Astrocyte (in vitro differentiated cells and primary cell): Measurements from ENCODE around the gene C10orf105. TPM values are rescaled to one million over a fixed set of nuclear protein-coding genes. Genes with fewer than 3 reads are reported as not detected.

ENCODE experiments used
- DNase-seq: peaks from one replicate; pipeline ENCODE4 v3.0.0-alpha.2; 2010; ENCODE audit warnings: low read depth
- FAIRE-seq: peaks from 2 replicates; lab custom pipeline; 2011; peaks lifted over from hg19 to GRCh38; lab: Jason Lieb, UNC
- H2AFZ ChIP-seq: 2 replicates; pipeline ENCODE4 v1.6.0; 2012; ENCODE audit warnings: low read depth, low read length, inconsistent platforms
- H3K27ac ChIP-seq: 2 replicates; pipeline ENCODE4 v1.5.1; 2011; ENCODE audit warnings: low read depth, low read length, inconsistent platforms
- H3K27me3 ChIP-seq: 2 replicates; pipeline ENCODE4 v1.6.0; 2011; ENCODE audit warnings: low read length, inconsistent platforms; ENCODE audit not compliant: insufficient read depth
- H3K36me3 ChIP-seq: 2 replicates; pipeline ENCODE4 v1.5.1; 2011; ENCODE audit warnings: low read length, inconsistent platforms; ENCODE audit not compliant: insufficient read depth
- H3K4me1 ChIP-seq: 2 replicates; pipeline ENCODE4 v1.5.1; 2011; ENCODE audit warnings: low read length, inconsistent platforms; ENCODE audit not compliant: insufficient read depth
- H3K4me2 ChIP-seq: 2 replicates; pipeline ENCODE4 v1.6.0; 2012; ENCODE audit warnings: low read length, inconsistent platforms
- H3K4me3 ChIP-seq: 2 replicates; pipeline ENCODE4 v1.5.1; 2011; ENCODE audit warnings: low read depth, mild to moderate bottlenecking, low read length, inconsistent platforms; ENCODE audit not compliant: insufficient read depth
- H3K79me2 ChIP-seq: 2 replicates; pipeline ENCODE4 v1.6.0; 2012; ENCODE audit warnings: mild to moderate bottlenecking, low read length, inconsistent platforms; ENCODE audit not compliant: insufficient read depth
- H3K9ac ChIP-seq: 2 replicates; pipeline ENCODE4 v1.6.0; 2012; ENCODE audit warnings: mild to moderate bottlenecking, low read length, inconsistent platforms
- H3K9me3 ChIP-seq: 2 replicates; pipeline ENCODE4 v1.5.1; 2012; ENCODE audit warnings: low read depth, mild to moderate bottlenecking, low read length, inconsistent platforms; ENCODE audit not compliant: insufficient read depth
- H4K20me1 ChIP-seq: 2 replicates; pipeline ENCODE4 v1.6.0; 2012; ENCODE audit warnings: low read length, inconsistent platforms; ENCODE audit not compliant: insufficient read depth
- H3K27ac Mint-ChIP-seq: one replicate; pipeline ENCODE4 v1.8.0; 2021; ENCODE audit warnings: mild to moderate bottlenecking, mixed read lengths; ENCODE audit not compliant: unreplicated experiment
- H3K27me3 Mint-ChIP-seq: one replicate; pipeline ENCODE4 v1.8.0; 2021; ENCODE audit warnings: low read depth, mixed read lengths; ENCODE audit not compliant: unreplicated experiment
- H3K36me3 Mint-ChIP-seq: one replicate; pipeline ENCODE4 v1.8.0; 2021; ENCODE audit warnings: low read depth, mixed read lengths; ENCODE audit not compliant: unreplicated experiment
- H3K4me1 Mint-ChIP-seq: one replicate; pipeline ENCODE4 v1.8.0; 2021; ENCODE audit warnings: low read depth, mixed read lengths; ENCODE audit not compliant: unreplicated experiment
- H3K4me3 Mint-ChIP-seq: one replicate; pipeline ENCODE4 v1.8.0; 2021; ENCODE audit warnings: mild to moderate bottlenecking, moderate library complexity, mixed read lengths; ENCODE audit not compliant: unreplicated experiment
- H3K9me3 Mint-ChIP-seq: one replicate; pipeline ENCODE4 v1.8.0; 2021; ENCODE audit warnings: mild to moderate bottlenecking, mixed read lengths; ENCODE audit not compliant: unreplicated experiment
- EZH2 ChIP-seq: IDR thresholded peaks from 2 replicates; pipeline ENCODE4 v1.6.1; 2012; ENCODE audit warnings: mild to moderate bottlenecking, low read length, inconsistent platforms; ENCODE audit not compliant: insufficient read depth
- total RNA-seq: library from RNA; stranded (reverse); gene quantifications from 2 replicates; pipeline ENCODE4 v1.2.1, GENCODE V29; 2021
- TF ChIP-seq, protein P1 (sequence below): IDR thresholded peaks from 2 replicates; pipeline ENCODE4 v1.5.1; 2011; ENCODE audit warnings: low read depth, mild to moderate bottlenecking, inconsistent platforms, low read length, moderate library complexity; ENCODE audit not compliant: insufficient read depth

The C10orf105 gene
- total RNA-seq, 1 donor from 2014 or later: not detected

DNA sequence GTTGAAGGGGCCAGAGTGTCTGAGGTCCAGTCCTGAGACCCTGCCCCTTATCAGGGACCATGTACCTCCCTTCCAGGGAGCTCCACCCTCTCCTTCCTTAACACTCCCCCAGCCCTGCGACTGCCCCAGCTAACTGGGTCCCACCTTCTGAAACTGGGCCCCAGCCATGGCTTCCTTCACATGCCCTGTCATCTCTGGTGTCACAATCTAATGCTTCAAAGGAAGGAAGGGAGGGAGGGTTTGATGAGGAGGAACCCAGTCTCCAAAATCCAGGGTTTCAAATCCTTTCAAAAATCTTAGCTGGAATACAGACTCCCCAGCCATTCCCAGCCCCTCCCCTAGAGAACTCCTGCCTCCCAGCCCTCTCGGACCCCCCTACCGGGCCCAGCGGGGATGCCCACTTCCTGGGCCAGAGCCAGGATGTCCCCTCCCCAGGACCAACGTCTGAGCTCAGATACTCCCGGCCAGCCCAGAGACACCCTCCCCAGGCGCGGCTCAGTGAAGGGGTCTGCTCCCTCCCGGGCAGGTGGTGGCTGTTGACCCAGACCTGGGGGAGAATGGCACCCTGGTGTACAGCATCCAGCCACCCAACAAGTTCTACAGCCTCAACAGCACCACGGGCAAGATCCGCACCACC is 18.0 kb downstream of the C10orf105 start:
- Mint-ChIP-seq H3K4me1 (no peaks in the 10 kb centered on the region), H3K27me3 (peaks cover 57% of the 10 kb centered on the region), H3K4me3 (no peak overlapping the region), H3K36me3 (no peaks in the 10 kb centered on the region), H3K27ac (no peak overlapping the region), H3K9me3 (no peaks in the 10 kb centered on the region)
- Histone ChIP-seq H3K4me2 (no peak overlapping the region), H3K9me3 (no peaks in the 10 kb centered on the region), H2AFZ (no peak overlapping the region), H3K4me1 (no peaks in the 10 kb centered on the region), H3K27me3 (peaks cover 20% of the 10 kb centered on the region), H3K36me3 (no peaks in the 10 kb centered on the region), H3K27ac (no peak overlapping the region), H3K4me3 (no peak overlapping the region), H4K20me1 (no peaks in the 10 kb centered on the region), H3K9ac (no peak overlapping the region), H3K79me2 (no peaks in the 10 kb centered on the region)
- FAIRE-seq (no peak), DNase-seq (no peak)
- no peak for TF ChIP-seq EZH2
- TF ChIP-seq, protein P1, sequence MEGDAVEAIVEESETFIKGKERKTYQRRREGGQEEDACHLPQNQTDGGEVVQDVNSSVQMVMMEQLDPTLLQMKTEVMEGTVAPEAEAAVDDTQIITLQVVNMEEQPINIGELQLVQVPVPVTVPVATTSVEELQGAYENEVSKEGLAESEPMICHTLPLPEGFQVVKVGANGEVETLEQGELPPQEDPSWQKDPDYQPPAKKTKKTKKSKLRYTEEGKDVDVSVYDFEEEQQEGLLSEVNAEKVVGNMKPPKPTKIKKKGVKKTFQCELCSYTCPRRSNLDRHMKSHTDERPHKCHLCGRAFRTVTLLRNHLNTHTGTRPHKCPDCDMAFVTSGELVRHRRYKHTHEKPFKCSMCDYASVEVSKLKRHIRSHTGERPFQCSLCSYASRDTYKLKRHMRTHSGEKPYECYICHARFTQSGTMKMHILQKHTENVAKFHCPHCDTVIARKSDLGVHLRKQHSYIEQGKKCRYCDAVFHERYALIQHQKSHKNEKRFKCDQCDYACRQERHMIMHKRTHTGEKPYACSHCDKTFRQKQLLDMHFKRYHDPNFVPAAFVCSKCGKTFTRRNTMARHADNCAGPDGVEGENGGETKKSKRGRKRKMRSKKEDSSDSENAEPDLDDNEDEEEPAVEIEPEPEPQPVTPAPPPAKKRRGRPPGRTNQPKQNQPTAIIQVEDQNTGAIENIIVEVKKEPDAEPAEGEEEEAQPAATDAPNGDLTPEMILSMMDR: no peak

DNA sequence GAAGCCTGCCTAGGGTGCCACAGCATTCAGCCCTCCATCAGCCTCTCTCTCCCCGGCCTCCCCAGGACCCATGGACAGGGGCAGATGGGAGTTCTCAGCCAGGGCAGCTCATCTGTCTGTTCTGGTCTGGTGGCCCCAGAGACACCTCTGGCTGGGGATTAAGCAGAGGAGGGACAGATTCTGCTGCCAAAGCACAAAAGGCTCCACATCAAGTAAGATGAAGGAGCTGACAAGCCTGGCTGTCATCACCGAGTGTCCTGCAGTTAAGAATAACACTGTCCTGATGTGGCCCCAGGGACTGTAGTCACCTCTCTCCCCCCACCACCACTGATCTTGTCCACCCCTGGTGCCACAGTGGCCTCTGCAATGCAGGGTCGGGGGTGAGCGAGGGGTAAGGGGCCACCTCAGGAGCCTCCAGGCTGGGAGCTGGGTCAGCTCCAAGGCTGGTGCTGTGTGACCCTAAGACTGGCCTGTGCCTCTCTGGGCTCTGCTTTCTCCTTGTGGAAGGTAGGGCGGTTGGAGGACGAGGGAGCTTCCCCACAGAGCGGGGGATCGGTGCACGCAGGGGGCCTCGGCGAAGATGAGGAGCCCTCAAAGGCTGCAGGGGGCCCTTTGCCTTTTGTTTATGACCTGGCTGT is 18.7 kb downstream of the C10orf105 start:
- Histone ChIP-seq H4K20me1 (no peaks in the 10 kb centered on the region), H3K9ac (no peak overlapping the region), H3K27ac (no peak overlapping the region), H3K79me2 (no peaks in the 10 kb centered on the region), H3K4me1 (no peaks in the 10 kb centered on the region), H3K36me3 (no peaks in the 10 kb centered on the region), H2AFZ (no peak overlapping the region), H3K4me3 (no peak overlapping the region), H3K27me3 (peaks cover 16% of the 10 kb centered on the region), H3K4me2 (no peak overlapping the region), H3K9me3 (no peaks in the 10 kb centered on the region)
- no peaks in the 10 kb centered on the region for H3K4me1 Mint-ChIP-seq
- no peaks in the 10 kb centered on the region for H3K36me3 Mint-ChIP-seq
- no peak overlapping the region for H3K27ac Mint-ChIP-seq
- DNase-seq: no peak
- H3K9me3 Mint-ChIP-seq: no peaks in the 10 kb centered on the region
- peaks cover 52% of the 10 kb centered on the region for H3K27me3 Mint-ChIP-seq
- no peak for FAIRE-seq
- TF ChIP-seq EZH2: no peak
- TF ChIP-seq, protein P1: no peak
- H3K4me3 Mint-ChIP-seq: no peak overlapping the region

DNA sequence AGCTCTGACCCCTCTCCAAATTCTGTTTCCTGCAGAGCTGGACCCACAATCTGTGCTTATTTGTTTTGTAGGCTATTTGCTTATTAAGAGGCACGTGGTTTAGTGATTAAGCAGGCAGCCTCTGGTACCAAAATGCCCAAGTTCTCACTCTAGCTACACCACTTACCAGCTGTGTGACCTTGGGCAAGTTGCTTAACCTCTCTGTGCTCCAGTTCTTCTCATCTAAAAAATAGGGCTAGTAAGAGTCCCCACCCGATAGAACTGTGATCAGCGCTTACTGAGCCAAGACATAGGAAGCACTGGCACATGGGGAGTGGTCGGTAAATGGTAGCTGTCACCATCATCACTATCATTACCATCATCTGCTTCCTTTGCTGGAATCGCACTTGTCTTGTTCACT is 20.8 kb downstream of the C10orf105 start:
- no peak for TF ChIP-seq EZH2
- TF ChIP-seq, protein P1: no peak
- Mint-ChIP-seq H3K4me1 (no peaks in the 10 kb centered on the region), H3K27me3 (peaks cover 52% of the 10 kb centered on the region), H3K27ac (no peak overlapping the region), H3K9me3 (no peaks in the 10 kb centered on the region), H3K36me3 (no peaks in the 10 kb centered on the region), H3K4me3 (no peak overlapping the region)
- Histone ChIP-seq H3K4me1 (no peaks in the 10 kb centered on the region), H3K36me3 (no peaks in the 10 kb centered on the region), H3K27ac (no peak overlapping the region), H3K4me2 (no peak overlapping the region), H3K4me3 (no peak overlapping the region), H3K79me2 (no peaks in the 10 kb centered on the region), H3K27me3 (peaks cover 16% of the 10 kb centered on the region), H3K9me3 (no peaks in the 10 kb centered on the region), H3K9ac (no peak overlapping the region), H4K20me1 (no peaks in the 10 kb centered on the region), H2AFZ (no peak overlapping the region)
- DNase-seq (no peak), FAIRE-seq (no peak)
